Lung (tissue), 12 donors: Measurements from ENCODE around the gene C11orf97. TPM values are rescaled to one million over a fixed set of nuclear protein-coding genes. Genes with fewer than 3 reads are reported as not detected.

Experiments used
- ATAC-seq: fragments of 200-7000 bp; cut with Tn5 transposase; one replicate; pipeline ENCODE4 v1.9.1; 2020; ENCODE audit warnings: moderate number of reproducible peaks; ENCODE audit not compliant: insufficient read depth, low FRiP score
- DNase-seq, 3 donors: peaks; one replicate each; pipeline ENCODE4 v3.0.0-alpha.2; 2013 to 2017
- H3K27ac ChIP-seq, 2 donors: one replicate each; pipeline ENCODE4 v1.5.1; 2013; ENCODE audit warnings: mild to moderate bottlenecking in 2 of 2, moderate library complexity in 2 of 2, control low read depth in 1 of 2, inconsistent platforms in 1 of 2, low read depth in 1 of 2, low read length in 1 of 2
- H3K27me3 ChIP-seq, 3 donors: one replicate each; pipeline ENCODE4 v1.5.1; 2013; ENCODE audit warnings: low read length in 2 of 3; ENCODE audit not compliant: control insufficient read depth in 3 of 3, insufficient read depth in 3 of 3
- H3K36me3 ChIP-seq, 4 donors: one replicate each; pipeline ENCODE4 v1.5.1; 2013; ENCODE audit warnings: low read length in 4 of 4, mild to moderate bottlenecking in 1 of 4, moderate library complexity in 1 of 4; ENCODE audit not compliant: control insufficient read depth in 4 of 4, insufficient read depth in 4 of 4
- H3K4me1 ChIP-seq, 5 donors: one replicate each; pipeline ENCODE4 v1.5.1; 2013; ENCODE audit warnings: low read length in 5 of 5, mild to moderate bottlenecking in 2 of 5, moderate library complexity in 1 of 5; ENCODE audit not compliant: control insufficient read depth in 5 of 5, insufficient read depth in 5 of 5
- H3K4me3 ChIP-seq: one replicate; pipeline ENCODE4 v1.5.1; 2013; ENCODE audit warnings: mild to moderate bottlenecking, control low read depth, moderate library complexity
- H3K9ac ChIP-seq, 2 donors: one replicate each; pipeline ENCODE4 v1.5.1; 2013; ENCODE audit warnings: low read length in 2 of 2, control low read depth in 1 of 2; ENCODE audit not compliant: insufficient read depth in 1 of 2
- H3K9me3 ChIP-seq, 4 donors: one replicate each; pipeline ENCODE4 v1.5.1; 2013; ENCODE audit warnings: low read length in 3 of 4, mild to moderate bottlenecking in 1 of 4, moderate library complexity in 1 of 4; ENCODE audit not compliant: control insufficient read depth in 4 of 4, insufficient read depth in 3 of 4
- WGBS, 2 donors: extraction: QIAGEN DNeasy Blood & Tissue Kit; methylation state at CpG; one replicate each; pipeline ENCODE4 v1.1.7; 2013; 5-methylcytosine and 5-hydroxymethylcytosine counted together
- polyA plus RNA-seq, 2 donors: library from polyadenylated mRNA; stranded (reverse); fragments of 200-250 nt; gene quantifications; one replicate each; pipeline ENCODE4 v1.2.1, GENCODE V29; 2013
- total RNA-seq, 2 donors: library from RNA; depleted of rRNA in 1 of 2; stranded (reverse); fragments of >200 nt in 1 of 2; gene quantifications; one replicate each; pipeline ENCODE4 v1.2.1, GENCODE V29; 2014 to 2021
- TF ChIP-seq, protein P1 (sequence below): IDR thresholded peaks from 2 replicates; pipeline ENCODE4 v1.5.1; 2012; ENCODE audit warnings: mild to moderate bottlenecking; ENCODE audit errors: control extremely low read depth, extremely low read depth
- donor health status: control.
- donor health status: control.
- donor health status: Bipolar disorder and iron deficiency.
- donor health status: healthy.
- donor health status: DM: yes; HTN: yes; CAD: no.

Gene C11orf97
- total and polyA plus RNA-seq, 4 donors = 4.1 to 14.7 (median 6.9) TPM

DNA sequence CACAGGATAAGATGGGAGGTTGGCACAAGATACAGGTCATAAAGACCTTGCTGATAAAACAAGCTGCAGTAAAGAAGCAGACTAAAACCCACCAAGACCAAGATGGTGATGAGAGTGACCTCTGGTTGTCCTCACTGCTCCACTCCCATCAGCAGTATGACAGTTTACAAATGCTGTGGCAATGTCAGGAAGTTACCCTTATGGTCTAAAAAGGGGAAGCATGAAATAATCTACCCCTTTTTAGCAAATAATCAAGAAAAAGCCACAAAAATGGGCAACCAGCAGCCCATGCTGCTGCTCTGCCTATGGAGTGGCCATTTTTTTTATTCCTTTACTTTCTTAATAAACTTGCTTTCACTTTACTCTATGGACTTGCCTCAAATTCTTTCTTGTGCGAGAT is 46.2 kb downstream of the C11orf97 start:
- Histone ChIP-seq H3K9ac (no peak overlapping the region), H3K4me1 (peaks cover 0 to 4% (median 0%) of the 10 kb centered on the region in 5 donors), H3K27me3 (no peaks in the 10 kb centered on the region), H3K4me3 (no peak overlapping the region), H3K9me3 (no peaks in the 10 kb centered on the region), H3K36me3 (no peaks in the 10 kb centered on the region), H3K27ac (no peak overlapping the region)
- no peak for DNase-seq
- 85 to 93% methylated on average over 1 of the region's 1 CpG for WGBS, 2 donors
- ATAC-seq = no peak
- TF ChIP-seq, protein P1, sequence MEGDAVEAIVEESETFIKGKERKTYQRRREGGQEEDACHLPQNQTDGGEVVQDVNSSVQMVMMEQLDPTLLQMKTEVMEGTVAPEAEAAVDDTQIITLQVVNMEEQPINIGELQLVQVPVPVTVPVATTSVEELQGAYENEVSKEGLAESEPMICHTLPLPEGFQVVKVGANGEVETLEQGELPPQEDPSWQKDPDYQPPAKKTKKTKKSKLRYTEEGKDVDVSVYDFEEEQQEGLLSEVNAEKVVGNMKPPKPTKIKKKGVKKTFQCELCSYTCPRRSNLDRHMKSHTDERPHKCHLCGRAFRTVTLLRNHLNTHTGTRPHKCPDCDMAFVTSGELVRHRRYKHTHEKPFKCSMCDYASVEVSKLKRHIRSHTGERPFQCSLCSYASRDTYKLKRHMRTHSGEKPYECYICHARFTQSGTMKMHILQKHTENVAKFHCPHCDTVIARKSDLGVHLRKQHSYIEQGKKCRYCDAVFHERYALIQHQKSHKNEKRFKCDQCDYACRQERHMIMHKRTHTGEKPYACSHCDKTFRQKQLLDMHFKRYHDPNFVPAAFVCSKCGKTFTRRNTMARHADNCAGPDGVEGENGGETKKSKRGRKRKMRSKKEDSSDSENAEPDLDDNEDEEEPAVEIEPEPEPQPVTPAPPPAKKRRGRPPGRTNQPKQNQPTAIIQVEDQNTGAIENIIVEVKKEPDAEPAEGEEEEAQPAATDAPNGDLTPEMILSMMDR = no peak

DNA sequence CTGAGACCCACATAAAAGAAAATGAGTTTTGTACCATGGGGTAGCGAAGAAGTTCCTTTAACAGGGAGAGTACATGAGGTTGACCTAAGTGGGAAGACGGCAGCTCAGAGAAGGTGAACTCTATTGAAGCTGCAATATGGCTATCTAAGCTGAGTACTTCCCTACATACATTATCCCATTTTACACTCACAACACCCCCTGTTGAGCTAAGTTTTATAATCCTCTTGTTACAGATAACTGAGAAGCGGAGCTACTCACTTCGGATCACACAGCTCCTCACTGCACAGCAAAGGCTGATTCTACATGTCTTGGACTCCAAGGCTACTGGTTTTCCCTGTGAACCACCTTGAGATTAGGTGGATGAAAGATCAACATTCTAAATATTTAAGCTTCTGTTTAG is 46.7 kb downstream of the C11orf97 start:
- H3K9me3 ChIP-seq = no peaks in the 10 kb centered on the region
- H3K4me1 ChIP-seq = peaks cover 0 to 4% (median 0%) of the 10 kb centered on the region in 5 donors
- no peak overlapping the region for H3K4me3 ChIP-seq
- 91 to 96% methylated on average over 4 of the region's 4 CpGs for WGBS, 2 donors
- TF ChIP-seq, protein P1 = no peak
- no peak for DNase-seq
- no peaks in the 10 kb centered on the region for H3K36me3 ChIP-seq
- no peaks in the 10 kb centered on the region for H3K27me3 ChIP-seq
- no peak overlapping the region for H3K27ac ChIP-seq
- no peak overlapping the region for H3K9ac ChIP-seq
- ATAC-seq = no peak

DNA sequence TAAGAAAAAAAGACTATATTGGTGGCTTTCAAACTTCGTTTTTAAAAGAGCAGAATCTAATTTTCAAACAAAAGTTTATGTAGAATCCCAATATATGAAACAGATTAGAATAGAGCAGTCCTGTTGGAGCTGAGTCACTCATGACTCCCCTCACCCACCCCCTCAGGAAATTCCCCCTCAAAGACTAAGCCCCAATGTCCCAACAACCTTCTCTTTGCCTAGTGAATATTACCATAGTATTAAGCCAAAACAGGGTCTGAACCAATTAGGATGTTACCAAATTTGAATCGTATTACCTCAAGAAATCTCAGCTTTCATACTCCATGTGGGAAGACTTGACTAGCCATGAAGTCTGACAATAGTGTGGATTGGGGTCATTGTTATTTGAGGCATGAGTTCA is 47.1 kb downstream of the C11orf97 start:
- Histone ChIP-seq H3K9ac (no peak overlapping the region), H3K36me3 (no peaks in the 10 kb centered on the region), H3K9me3 (no peaks in the 10 kb centered on the region), H3K4me3 (no peak overlapping the region), H3K27ac (no peak overlapping the region), H3K27me3 (no peaks in the 10 kb centered on the region), H3K4me1 (peaks cover 0 to 4% (median 0%) of the 10 kb centered on the region in 5 donors)
- TF ChIP-seq, protein P1 = no peak
- no peak for ATAC-seq
- DNase-seq = no peak
- WGBS, 2 donors = 69 to 86% methylated on average over 2 of the region's 2 CpGs

DNA sequence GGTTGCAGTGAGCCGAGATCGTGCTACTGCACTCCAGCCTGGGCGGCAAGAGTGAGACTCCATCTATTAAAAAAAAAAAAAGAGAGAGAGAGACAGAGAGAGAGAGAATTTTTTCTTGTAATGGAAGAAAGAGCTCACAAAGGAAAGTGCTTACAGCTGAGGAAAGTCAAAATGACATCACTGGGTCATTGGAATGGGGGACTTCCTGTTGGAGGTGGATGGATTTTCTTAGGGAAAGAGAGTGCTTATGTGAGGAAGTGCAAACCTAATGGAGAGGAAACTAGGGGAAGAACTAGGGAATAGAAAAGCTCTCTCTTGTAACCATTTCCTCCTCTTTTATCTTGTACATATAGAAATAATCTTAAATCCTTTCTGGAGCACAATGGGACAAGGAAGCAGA is 48.6 kb downstream of the C11orf97 start:
- no peak for DNase-seq
- 95% methylated on average over 3 of the region's 3 CpGs for WGBS, 2 donors
- TF ChIP-seq, protein P1 = no peak
- no peak for ATAC-seq
- peaks cover 0 to 4% (median 0%) of the 10 kb centered on the region in 5 donors for H3K4me1 ChIP-seq
- no peak overlapping the region for H3K27ac ChIP-seq
- H3K27me3 ChIP-seq = no peaks in the 10 kb centered on the region
- H3K36me3 ChIP-seq = no peaks in the 10 kb centered on the region
- no peak overlapping the region for H3K4me3 ChIP-seq
- no peaks in the 10 kb centered on the region for H3K9me3 ChIP-seq
- H3K9ac ChIP-seq = no peak overlapping the region
